SK-MEL-5 (cell line): ENCODE data around the gene GUCY1A1. TPM values are rescaled to one million over a fixed set of nuclear protein-coding genes. Genes with fewer than 3 reads are reported as not detected.

ENCODE experiments used
- DNase-seq: peaks from one replicate; pipeline ENCODE4 v3.0.0-alpha.2; 2016; ENCODE audit warnings: low read depth, low spot score
- in situ Hi-C: cut with HindIII; loops from 2 replicates; pipeline ENCODE4 v1.10.0; 2016; ENCODE audit warnings: low sequenced_read_pairs, high pct_unique_total_duplicates, low pct_unique_long_range_greater_than_20kb
- total RNA-seq: library from RNA; depleted of rRNA; stranded (reverse); fragments of >200 nt; shearing (Covaris generic); gene quantifications from 2 replicates; pipeline ENCODE4 v1.2.3, GENCODE V29; 2014

Gene GUCY1A1
- total RNA-seq, 1 experiment from 2014 or later: 0.24 TPM

DNA sequence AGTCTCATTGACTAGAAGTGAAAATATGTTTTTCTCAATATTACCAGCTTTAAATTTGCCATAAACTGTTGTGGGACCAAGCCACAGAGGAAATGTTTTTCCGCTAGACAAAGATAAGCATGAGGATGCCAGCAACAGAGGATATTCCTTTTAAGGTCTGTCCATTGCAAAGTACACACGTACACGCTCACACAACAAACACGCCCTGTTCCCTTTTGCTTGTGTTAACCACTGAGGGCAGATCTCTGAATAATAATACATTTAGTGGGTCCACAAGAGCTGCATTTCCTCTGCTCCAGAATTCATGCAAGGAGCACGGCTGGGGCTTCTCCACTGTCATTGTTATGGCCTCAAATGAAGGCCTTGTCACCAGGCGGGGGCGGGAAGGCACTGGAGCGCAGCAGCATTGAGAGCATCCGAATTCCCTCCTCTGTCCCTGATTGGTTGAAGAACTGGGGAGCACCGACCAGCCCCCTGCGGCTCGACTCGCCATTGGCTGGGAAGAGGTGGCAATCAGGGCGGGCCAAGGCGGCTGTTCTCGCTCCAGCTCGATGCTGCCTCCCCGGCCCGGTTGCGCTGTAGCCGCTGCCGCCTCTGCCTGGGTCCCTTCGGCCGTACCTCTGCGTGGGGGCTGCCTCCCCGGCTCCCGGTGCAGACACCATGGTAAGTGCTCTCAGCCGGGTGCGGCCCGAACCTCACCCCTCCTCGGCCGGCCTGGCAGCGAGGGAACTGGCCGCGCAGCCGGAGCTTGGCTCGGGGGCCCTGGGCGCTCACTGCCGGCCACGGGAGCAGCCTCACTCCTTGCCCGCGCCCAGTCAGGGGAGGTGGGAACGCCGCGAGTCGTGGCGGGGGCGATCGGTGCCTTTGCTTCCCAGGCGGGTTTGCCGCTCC is 92.1 kb downstream of the GUCY1A1 start, which contains the start of gene GUCY1B1:
Gene GUCY1B1 (plus strand): TSS at position 541 of the 891 bp plus-strand sequence. CDS start 120 bp downstream, at position 661.
- in situ Hi-C loops: no loop called here
- peak; percentile 41 for DNase-seq

DNA sequence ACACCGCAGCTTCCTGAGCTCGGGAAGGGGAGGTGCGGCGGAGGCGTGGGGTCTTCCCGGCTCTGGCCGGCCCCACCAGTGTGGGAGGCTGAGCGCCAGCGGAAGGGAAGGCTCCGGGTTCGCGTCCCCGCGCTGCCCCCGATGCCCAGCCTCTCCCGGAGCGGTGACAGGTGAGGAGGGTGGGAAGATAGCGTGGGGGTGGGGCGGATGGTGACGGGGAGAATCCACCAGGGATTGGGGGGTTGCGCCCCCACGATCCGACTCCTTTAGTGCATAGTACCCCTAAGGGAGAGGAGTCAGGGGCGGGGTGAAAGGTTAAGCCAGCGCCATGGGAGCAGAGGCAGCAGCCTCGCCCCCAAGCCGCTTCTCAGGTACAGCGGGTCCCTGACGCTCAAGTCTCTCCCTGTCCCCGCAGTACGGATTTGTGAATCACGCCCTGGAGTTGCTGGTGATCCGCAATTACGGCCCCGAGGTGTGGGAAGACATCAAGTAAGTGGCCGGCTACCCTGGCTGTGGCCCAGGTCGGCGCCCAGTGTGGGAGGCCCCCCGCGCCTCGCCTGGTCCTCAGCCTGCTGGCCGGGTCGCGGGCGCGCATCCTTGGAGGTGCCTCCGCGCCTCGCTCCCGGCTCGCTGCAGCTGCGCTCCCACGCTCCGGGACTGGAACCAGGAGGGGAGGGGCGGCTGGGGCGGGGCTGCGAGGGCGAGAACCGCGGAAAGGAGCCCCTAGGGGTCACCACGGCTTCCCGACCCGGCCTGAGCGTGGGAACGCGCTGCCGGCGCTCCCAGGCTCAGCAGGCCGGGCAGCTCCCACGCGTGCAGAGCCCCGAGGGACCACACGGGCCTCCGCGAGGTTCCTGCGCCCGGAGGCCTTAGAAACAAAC is 93.0 kb downstream of the GUCY1A1 start:
- DNase-seq: no peak
- in situ Hi-C loops: no loop called here

DNA sequence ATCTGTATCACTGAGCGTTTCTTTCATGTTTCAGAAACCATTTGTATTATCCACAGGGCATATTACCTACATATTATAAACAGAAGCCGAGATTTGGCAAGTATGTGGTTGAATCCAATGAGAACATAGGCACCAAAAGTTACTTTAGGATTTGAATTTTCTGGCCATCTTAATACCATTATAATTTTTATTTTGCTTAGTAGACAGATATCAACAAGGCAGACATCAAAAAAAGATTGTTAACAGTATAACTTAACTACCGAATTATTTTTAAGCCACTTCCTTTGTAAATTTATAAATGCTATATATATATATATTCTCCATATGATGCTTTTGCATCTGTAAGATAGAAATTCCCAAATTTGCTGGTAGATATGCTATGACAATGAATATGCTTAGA is 94.4 kb downstream of the GUCY1A1 start:
- DNase-seq: no peak
- in situ Hi-C loops: no loop called here

DNA sequence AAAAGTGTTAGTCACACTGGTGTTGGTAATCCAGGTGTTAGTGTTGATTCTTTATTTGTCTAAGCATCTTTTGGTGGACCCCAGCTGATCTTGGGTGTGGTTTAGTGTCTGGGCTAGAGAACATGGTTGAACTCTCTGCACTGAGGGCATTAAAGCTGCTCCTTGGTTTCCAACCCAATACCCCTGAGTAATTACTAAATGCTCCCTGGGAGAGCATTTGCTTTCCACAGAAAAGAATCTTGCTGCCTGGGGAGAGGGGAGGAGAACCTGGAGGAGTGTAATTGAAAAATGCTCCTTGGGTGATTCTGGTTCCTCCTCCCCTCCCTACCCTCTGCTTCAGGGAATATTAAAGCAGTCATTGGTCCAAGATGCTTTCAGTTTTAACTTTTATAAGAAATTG is 95.3 kb downstream of the GUCY1A1 start:
- in situ Hi-C loops: no loop called here
- DNase-seq: no peak

DNA sequence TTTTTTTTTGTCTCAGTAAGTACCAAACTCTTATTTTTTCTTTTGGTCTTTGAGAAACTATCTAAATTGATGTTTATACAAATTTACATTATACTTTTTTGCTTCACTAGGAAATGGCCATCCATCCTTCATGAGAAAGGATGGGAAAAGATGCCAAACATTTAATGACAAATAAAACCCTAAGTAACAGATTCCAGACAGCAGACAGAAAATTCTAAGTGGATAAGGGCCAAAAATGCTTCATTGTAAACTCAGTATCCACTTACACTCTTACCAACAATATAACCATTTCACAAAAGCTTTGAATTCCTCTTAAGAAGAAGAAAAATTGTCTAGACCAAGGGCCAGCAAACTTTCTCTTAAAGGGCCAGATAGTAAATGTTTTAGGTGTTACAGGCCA is 95.7 kb downstream of the GUCY1A1 start:
- no peak for DNase-seq
- in situ Hi-C loops: no loop called here

DNA sequence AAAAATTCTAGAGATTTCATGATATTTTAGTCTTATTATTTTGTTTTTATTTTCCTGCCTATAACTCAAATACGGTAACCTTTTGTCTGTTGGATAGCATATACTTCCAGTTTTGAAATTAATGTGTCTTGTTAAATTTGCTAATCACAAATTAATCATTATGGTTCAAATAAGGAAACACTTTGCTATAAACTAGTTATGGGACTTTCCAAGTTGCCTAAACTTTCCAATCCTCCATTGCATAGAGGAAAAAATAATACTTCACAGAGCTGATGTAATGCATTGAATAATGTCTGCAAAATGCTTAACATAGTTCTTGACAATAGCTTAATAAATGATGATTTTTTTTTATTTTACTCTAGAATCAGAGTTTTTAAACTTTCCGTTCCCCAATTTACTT is 96.9 kb downstream of the GUCY1A1 start:
- in situ Hi-C loops: no loop called here
- no peak for DNase-seq

DNA sequence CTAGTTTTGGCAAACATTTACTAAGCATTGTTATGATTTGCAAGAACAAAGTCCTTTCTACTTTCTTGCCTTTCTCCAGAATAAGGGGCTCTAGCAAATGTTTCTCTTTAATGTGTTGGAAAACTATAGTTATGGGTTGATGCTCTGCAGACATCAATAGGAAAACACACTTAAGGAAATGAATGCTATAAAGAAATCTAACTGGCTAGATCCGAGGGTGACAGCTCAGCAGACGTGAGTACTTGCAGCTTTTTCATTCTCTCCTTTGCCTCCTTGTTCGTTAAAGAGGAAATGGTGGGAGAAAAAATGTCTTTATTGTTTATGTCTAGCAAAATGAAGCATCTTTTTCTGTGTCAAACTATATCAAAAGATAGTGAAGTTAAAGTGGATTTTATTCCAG is 98.5 kb downstream of the GUCY1A1 start:
- in situ Hi-C loops: no loop called here

DNA sequence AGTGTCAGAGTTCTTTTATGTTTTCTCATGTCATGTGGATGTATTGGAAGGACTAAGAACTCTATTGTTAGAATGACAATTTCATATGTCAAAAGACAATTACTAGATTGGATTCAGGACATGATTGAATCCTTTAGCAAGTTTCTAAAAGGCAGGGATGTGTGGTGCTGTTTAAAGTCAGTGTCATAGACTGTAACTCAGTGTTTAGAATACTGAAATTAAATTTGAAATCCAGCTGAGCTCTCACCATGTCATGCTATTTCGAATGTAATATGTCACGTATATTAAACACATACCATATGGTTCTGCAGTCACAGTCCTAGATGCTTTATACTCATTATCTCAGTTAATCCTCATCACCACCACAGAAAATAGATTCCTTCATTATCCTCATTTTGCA is 100.0 kb downstream of the GUCY1A1 start:
- DNase-seq: no peak
- in situ Hi-C loops: no loop called here

More for the DNA sequence above, 98.5 kb downstream of the GUCY1A1 start:
- DNase-seq: no peak

DNA sequence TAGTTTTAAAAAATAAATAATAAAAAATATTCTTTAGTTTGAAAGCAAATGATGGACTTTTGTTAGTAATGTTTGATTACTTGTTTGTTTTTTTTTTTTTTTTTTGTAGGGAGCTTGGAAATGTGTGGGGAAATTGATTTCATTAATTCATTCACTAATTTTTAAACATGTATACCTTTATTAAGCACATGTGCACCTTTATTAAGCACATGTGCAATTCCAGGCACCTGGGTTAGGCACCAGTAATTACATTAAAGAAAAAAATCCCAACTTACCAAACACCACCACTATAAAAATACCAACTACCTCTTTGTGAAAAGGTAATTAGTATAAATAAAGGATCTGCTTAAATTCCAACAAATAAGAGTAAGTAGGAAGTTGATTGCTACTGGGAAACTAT is 101.7 kb downstream of the GUCY1A1 start:
- DNase-seq: no peak
- in situ Hi-C loops: no loop called here

DNA sequence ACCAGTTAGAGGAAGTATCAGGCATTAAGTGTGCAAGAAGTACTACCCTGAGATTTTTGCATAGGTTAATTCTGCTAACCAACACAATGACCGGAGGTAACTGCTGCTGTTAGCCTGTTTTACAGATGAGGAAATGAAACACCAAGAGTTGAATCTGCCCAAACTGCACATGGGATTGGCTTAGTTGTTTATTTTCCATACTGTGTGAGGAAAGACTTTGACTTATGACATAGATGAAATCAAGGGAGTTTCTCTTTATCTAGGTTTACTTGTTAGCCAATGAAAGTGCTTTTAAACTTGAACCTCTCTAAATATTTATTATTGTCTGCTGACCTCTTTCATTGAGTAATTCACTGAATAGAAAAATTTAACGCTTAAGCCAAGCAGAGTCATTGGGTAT is 102.4 kb downstream of the GUCY1A1 start:
- DNase-seq: no peak
- in situ Hi-C loops: no loop called here

DNA sequence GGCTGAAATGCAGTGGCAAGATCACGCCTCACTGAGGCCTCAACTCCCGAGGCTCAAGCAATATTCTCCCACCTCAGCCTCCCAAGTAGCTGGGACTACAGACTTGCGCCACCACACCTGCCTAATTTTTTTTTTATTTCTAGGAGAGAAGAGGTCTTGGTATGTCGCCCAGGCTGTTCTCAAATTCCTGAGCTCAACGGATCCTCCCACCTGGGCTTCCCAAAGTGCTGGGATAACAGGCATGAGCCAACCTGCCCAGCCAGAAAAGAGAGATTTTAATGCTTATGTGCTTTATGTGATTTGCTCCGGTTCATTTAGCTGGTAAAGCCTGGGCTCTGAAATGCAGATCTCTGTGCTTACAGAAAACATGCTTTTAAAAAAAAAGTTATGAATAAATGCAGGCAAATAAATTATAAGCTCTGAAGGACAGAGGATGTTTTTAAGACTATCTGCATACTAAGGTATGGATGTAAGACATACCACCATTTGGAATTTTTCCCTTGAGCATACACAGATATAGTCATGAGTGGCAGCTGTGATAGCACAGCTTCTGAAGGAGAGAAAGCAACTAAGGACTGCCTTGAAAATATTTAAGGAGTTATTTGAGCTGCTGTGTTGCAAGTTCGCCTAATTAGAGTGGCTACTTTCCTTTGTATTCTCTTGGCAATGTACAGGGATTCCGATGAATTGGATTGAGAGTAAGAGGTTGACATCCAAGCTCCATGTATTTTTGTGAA is 106.0 kb downstream of the GUCY1A1 start:
- in situ Hi-C loops: no loop called here
- DNase-seq: no peak

DNA sequence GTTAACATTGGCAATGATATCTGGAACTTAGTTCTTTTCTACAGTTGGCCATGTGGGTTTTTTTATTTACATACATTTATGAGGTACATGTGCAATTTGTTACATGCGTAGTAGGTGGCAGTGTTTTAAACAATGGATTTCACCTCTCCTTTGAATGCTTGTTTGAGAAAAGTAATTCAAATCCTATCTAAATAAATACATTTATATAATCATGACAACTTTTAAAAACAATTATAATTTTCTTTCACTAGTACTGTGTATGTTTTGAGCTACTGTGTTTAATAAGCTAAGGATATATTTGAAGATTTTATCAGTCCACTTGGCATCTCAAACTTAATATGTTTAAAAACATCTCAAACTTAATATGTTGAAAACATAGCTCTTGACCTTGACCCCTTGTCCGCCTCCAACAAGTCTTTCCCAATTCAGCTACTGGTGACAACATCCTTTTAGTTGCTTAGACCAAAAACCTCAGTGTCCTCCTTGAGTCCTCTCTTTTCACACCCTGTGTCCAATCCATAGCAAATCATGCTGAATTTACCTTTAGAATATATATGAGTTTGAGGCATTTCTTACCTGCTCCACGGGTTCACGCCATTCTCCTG is 106.7 kb downstream of the GUCY1A1 start:
- in situ Hi-C loops: no loop called here
- no peak for DNase-seq

DNA sequence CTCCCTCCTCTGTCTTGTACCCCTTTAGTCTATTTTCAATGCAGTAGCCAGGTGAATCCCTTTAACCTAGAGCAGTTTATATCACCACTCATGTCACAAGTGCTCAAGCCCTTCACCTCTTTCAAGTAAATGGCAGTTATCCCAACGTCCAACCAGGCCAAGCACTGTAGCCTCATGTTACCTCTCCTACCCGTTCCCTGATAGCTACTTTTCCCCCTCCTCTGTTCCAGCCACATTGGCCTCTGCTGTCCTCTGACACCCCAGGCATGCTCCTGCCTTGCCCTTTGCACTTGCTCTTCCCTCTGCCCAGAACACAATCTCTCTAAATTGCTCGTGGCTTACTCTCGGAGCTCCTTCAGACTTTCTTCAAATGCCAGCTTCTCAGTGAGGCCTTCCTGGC is 107.4 kb downstream of the GUCY1A1 start:
- DNase-seq: no peak
- in situ Hi-C loops: no loop called here

DNA sequence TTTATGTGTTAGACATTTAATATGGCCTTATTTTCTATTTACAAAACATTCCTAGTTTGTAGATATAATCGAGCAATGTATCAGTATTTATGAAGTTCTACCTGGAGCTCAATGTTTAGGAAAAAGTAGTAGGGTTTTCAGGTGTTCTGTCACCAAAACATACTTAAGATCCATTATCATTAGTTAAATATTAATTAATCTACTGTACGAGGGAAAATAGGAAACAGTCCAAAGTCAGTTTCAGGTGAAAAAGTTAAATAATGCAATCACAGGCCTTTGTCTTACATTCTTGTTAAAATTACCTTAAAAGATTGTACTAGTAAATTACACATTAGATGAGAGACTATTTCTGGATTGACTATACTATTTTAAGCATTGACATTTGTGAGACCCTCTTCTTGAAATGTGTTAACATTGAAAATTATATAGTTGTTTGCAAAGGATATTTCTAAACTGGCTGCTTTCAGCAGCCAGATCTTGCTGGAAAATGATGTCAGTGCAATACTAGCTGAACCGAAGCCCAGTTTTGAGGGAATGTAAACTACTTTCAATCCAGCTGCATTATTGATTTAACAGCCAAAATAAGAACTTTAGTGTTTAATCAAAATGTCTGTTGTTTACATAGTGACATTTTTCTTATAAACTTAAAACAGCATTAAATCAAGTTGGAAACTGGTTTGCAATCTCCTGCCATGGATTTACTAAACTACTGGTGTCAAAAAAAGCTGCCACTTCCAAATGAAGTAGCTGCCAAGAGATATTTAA is 111.5 kb downstream of the GUCY1A1 start:
- in situ Hi-C loops: no loop called here
- no peak for DNase-seq

DNA sequence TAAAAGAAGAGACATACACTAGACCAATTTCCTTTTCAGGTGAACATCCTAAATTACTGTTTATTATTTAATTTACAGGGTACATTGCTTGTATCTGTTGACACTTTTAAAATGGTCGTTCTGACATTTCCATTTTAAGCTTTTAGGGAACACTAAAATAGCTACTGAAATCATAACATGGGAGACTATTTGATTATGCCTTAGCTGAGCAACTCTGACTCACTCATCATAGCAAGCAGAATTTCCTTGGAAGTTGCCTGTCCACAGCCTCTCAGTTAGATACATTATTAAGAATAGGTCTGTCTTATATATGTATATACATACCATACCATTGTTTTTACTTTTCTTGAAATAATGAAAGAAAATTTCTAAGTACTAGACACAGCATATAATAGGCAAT is 114.1 kb downstream of the GUCY1A1 start:
- in situ Hi-C loops: no loop called here
- DNase-seq: no peak

DNA sequence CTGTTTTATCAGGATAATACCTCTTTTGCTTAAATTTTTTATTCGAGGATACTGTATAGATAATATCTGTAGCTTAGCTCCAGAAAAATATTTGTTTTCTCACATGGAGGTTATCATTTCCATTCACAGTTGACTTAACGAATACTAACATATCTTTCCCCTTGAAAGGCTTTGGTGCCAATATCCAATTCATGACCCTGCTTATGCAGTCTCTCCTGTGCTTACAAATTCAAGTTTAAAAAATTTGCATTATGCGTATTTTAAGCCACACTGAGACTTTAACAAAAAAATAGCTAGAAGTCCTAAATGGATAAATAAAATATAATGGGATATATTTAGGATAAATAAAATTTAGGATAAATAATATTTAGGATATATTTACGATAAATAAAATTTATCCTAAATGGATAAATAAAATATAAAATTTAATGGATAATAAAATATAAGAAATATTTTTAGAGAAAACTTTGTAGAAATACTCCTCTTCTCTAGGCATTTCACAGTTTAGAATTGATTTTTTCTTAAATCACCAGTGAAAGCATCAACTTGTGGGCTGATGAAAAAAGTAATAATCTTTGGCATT is 114.7 kb downstream of the GUCY1A1 start:
- DNase-seq: no peak
- in situ Hi-C loops: no loop called here
